ENCODE results near the gene KAT6B. TPM values are rescaled to one million over a fixed set of nuclear protein-coding genes. Genes with fewer than 3 reads are reported as not detected.

The KAT6B gene
- total and polyA plus RNA-seq, 10 of the 15 experiments (the other 5 are each of a cell fraction or from before 2014, with no cell fraction given) = 2.7 to 22.6 (median 15.7) TPM

- Histone ChIP-seq H4K20me1 (ENCODE audit: control insufficient read depth, insufficient read depth) (no peaks in the 10 kb centered on the region), H3K4me2 (ENCODE audit: control insufficient read depth, insufficient read depth) (peak overlapping the region; percentile 65), H3K4me3 (no peak overlapping the region), H3K4me1 (ENCODE audit: control insufficient read depth, insufficient read depth, low read length) (peaks cover 7% of the 10 kb centered on the region), H3K27me3 (replicated peaks in 1 of 2; ENCODE audit: control insufficient read depth in 2 of 2, insufficient read depth in 2 of 2, low read length in 1 of 2) (no peaks in the 10 kb centered on the region), H2AFZ (ENCODE audit: control insufficient read depth, low read depth, low read length) (no peak overlapping the region), H3K36me3 (ENCODE audit: control insufficient read depth in 2 of 2, insufficient read depth in 2 of 2, low read length in 1 of 2) (peaks cover 0 to 10% of the 10 kb centered on the region in 2 experiments; a peak in 3 of 4 replicates), H3K9ac (ENCODE audit: control insufficient read depth, insufficient read depth, low read length) (no peak overlapping the region), H3K27ac (ENCODE audit: control insufficient read depth, insufficient read depth) (no peak overlapping the region), H3K79me2 (ENCODE audit: control insufficient read depth, insufficient read depth, low read length) (no peaks in the 10 kb centered on the region), H3K9me3 (replicated peaks; ENCODE audit: control insufficient read depth, insufficient read depth, low read length) (no peaks in the 10 kb centered on the region)
- CTCF ChIA-PET = interaction anchor here (0.8 to 1.4 kb wide), 5 partner anchors 12 to 93 kb away, joined by 3 to 4 read pairs (median 3); no protein-coding TSS in a partner anchor
- SMC1A ChIA-PET (ENCODE audit: uncharacterized antibody, unreplicated experiment) = interaction anchor here (0.6 to 28.8 kb wide), 6 partner anchors 8 to 1149 kb away, joined by 3 to 553 read pairs (median 4); no protein-coding TSS in a partner anchor
- peak; percentile 83 for ATAC-seq
- WGBS (ENCODE audit: insufficient coverage, insufficient replicate concordance, low lambda C conversion rate, missing lambda C conversion rate) = 52% methylated on average over 3 of the region's 3 CpGs
- no TSS peak for BruUV-seq (replicated peaks)
- no peak for DNase-seq (ENCODE audit: low read depth, low spot score)
- in situ Hi-C loops (cut with MboI) (no loop called here), intact Hi-C loops (cut with micrococcal nuclease; ENCODE audit: unreplicated experiment) (loop anchor here (5.0 kb wide), 1 partner anchor 93 kb away; no protein-coding TSS in a partner anchor)
- RAD21 ChIA-PET (ENCODE audit: unreplicated experiment) = interaction anchor here (0.7 to 1.3 kb wide), 3 partner anchors 9 to 23 kb away, joined by 3 to 4 read pairs (median 3); no protein-coding TSS in a partner anchor
- POLR2A ChIA-PET = interaction anchor here (0.5 to 1.5 kb wide), 7 partner anchors 12 to 1851 kb away, joined by 3 to 8 read pairs (median 4); partner anchors contain the start of gene VDAC2
- peak; percentile 64 for FAIRE-seq
- TF ChIP-seq BCL3 (IDR thresholded peaks at IDR 0.05; ENCODE audit: borderline replicate concordance, insufficient read depth, low read depth, low read length, poor library complexity, severe bottlenecking) = no peak
- no peak for TF ChIP-seq CEBPZ (IDR thresholded peaks at IDR 0.05; ENCODE audit: low read depth, low read length)
- TF ChIP-seq NBN (IDR thresholded peaks at IDR 0.05) = no peak; the same call in 1 of the 2 replicates
- no peak for TF ChIP-seq SIN3A (IDR thresholded peaks at IDR 0.05; ENCODE audit: low read depth, low read length)
- TF ChIP-seq ZNF687 (IDR thresholded peaks at IDR 0.05) = no peak
- TF ChIP-seq YY1 (IDR thresholded peaks at IDR 0.05; ENCODE audit: low read depth, low read length) = no peak
- TF ChIP-seq DPF2 (IDR thresholded peaks at IDR 0.05) = no peak
- TF ChIP-seq IRF4 (IDR thresholded peaks at IDR 0.05; ENCODE audit: low read depth, low read length) = peak; percentile 44; the same call in 1 of the 2 replicates
- TF ChIP-seq EGR1 (IDR thresholded peaks at IDR 0.05; ENCODE audit: borderline replicate concordance in 1 of 2, low read depth in 2 of 2, low read length in 2 of 2) = no peak
- TF ChIP-seq E4F1 (IDR thresholded peaks at IDR 0.05; ENCODE audit: borderline replicate concordance, partially characterized antibody) = no peak
- TF ChIP-seq PAX5 (IDR thresholded peaks at IDR 0.05; ENCODE audit: borderline replicate concordance, low read depth, low read length) = no peak
- TF ChIP-seq NFYB (IDR thresholded peaks at IDR 0.05; ENCODE audit: insufficient read depth, low read depth, low read length) = no peak
Measured at GRCh38 chr10:74994854-74995253, 168.5 kb downstream of the KAT6B start.
